Caki2 (cell line): Measurements from ENCODE around the gene DNAJB13. TPM values are rescaled to one million over a fixed set of nuclear protein-coding genes. Genes with fewer than 3 reads are reported as not detected.

Experiments used
- total RNA-seq: library from RNA; depleted of rRNA; stranded (reverse); fragments of >200 nt; shearing (Covaris generic); gene quantifications from 2 replicates; pipeline ENCODE4 v1.2.3, GENCODE V29; 2014; ENCODE audit warnings: low replicate concordance; rRNA removed

Gene DNAJB13
- total RNA-seq, 1 experiment from 2014 or later: 2.4 TPM

Other genes with a start within 250 kb of the DNAJB13 start
- 82.9 and 88.0 TPM in 2 replicates for gene RAB6A, start 190.0 kb upstream of the DNAJB13 start, total RNA-seq
- gene MRPL48, start 163.2 kb upstream of the DNAJB13 start, total RNA-seq: 27.5 and 44.3 TPM in 2 replicates
- 60.5 and 92.4 TPM in 2 replicates for gene COA4, start 74.2 kb upstream of the DNAJB13 start, total RNA-seq
- gene PAAF1, start 74.0 kb upstream of the DNAJB13 start, total RNA-seq: 13.2 and 16.2 TPM in 2 replicates
- gene UCP2, start 31.8 kb downstream of the DNAJB13 start, total RNA-seq: 20.3 and 22.7 TPM in 2 replicates
- gene UCP3, start 58.1 kb downstream of the DNAJB13 start, total RNA-seq: 0.12 TPM in 1 of 2 replicates, not detected in the other
- gene C2CD3, start 220.0 kb downstream of the DNAJB13 start, total RNA-seq: 28.4 and 32.4 TPM in 2 replicates
- 92.8 and 103 TPM in 2 replicates for gene PPME1, start 220.3 kb downstream of the DNAJB13 start, total RNA-seq